ENCODE measurements around the gene CD47.

The CD47 gene

GRCh38 chr3:108090701-108091497 lies at the start of gene CD47:
TSS of gene CD47 (minus strand) at chr3:108091031. CDS start at chr3:108090908, 123 bp downstream.
- DNase-seq (ENCODE audit: low spot score): peak; percentile 89

DNA sequence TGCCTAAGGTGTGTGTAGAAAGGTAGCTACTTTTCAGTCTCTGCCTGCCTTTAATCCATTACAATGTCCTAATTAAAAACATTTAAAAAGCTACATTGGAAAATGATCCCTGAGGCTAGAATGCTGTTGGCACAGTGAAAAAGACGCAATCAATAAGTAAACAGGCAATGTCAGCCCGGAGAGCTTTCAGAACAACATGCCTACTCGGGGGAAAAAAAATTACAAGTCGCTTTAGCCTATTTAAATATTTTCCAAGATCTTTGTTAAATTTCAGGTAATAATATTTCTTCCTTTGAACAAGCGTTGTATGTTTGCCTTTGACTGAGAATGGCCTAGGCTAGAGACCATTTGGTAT lies 46.6 kb upstream of the CD47 start:
- DNase-seq (ENCODE audit: low spot score): no peak

DNA sequence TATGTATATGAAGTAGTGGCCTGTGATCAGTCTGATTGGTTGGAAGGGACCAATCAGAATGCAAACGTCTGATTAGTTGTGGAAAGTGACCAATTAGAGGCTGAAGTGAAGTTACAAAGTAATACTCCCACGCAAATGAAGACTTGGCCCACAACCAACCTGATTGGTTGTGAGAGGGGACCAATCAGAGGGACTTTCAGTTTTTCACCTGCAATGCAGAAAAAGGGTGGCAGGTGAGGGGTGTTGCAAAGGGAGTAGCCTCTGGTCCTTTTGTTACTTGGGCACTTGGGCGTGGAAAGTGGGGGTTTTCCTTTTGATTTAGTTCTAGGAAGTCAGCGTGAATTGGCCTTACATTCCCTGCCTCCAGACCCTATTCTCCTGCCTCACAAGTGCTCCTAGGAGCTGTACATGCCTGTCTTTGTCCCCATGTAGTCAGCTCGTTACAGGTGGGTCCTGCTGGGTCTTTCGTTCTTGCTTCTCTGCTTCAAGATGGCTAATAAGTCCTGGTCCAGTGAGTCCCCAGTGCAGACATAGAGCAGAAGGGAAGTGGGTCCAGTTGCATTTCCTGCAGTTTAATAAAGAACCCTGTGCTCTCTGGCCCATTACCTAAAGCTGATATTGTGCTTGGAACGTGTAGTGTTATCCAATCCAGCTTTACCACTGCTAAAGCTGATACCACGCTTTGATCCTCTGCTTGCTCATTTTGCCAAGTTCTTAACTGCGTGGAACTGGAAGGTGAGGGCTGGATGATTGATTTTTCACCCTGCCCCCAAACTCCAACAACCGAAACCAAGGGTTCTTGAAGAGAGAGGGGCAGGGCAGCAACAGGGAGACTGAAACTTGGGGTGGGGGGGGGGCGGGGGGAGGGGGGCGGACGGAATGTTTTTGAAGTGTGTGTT lies 46.0 kb upstream of the CD47 start:
- no peak for DNase-seq (ENCODE audit: low spot score)

DNA sequence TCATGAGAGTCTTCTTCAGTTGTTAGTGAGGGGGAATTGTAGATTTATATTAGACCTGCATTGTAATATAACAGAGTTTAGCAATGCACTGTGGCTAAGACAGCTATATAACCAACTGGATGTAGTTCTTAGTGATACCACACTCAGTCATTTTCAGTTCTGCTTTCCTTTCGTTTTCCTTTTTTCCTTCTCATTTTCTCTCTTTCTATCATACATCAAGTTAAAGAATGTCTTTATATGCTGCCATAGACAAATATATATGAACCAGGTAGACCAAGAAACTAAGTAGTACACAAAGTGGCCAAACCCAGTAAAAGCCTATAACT lies 43.7 kb upstream of the CD47 start:
- no peak for DNase-seq (ENCODE audit: low spot score)

- no peak for DNase-seq (ENCODE audit: low spot score)
These were observed 43.2 kb upstream of the CD47 start for GRCh38 chr3:108133858-108134554.

DNA sequence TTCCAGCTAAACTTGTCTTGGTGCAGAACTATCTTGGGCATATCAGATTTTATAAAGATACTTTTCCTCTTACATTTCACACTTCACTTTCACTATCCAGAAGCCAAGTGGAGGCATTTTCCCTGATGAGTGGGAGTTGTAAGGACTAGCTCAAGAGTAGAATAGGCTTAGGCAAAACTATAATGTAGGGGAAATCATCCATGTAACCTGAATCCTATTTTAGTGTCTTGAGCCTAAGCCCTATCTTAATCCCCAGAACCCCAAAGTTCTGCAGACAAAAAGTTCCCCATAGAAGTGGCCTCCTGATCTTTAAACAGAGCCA lies 42.2 kb upstream of the CD47 start:
- no peak for DNase-seq (ENCODE audit: low spot score)

GRCh38 chr3:108131475-108132134 lies 40.8 kb upstream of the CD47 start:
- no peak for DNase-seq (ENCODE audit: low spot score)

DNA sequence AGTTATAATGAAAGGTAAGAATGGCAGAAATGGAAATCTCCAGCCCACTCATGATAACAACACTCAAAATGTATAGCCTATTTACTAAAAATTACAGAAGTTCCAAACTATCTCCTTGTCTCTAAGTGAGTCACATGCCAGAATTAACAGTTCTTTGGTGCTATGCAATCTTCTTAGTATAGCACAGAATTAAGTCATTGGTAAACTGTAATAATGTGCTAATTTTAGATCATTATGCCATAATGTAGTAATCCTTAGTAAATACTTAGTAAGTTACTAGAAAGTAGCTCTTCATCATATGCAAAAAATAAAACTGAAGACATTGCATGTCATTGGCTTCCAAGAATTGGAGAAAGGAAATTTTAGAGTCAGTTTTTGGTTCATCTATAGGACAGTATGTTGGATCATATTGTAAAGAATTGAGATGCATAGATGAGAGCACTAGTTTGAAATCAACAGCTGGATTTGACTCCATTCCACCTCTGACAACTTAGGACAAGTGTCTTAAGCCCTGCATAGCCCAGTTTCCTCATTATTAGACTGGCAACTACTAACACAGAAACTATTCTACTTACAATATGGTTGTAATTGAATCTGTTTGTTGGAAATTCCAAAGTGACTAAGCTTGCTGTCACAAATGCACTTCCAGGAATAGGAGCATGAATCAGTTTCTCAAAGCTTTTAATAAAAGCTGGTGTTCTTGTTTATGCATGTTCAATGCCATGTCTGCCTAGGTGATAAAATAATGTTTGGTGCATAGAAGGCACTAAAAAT lies 40.1 kb upstream of the CD47 start:
- peak; percentile 88 for DNase-seq (ENCODE audit: low spot score)

GRCh38 chr3:108130236-108130635 lies 39.4 kb upstream of the CD47 start:
- no peak for DNase-seq (ENCODE audit: low spot score)

- DNase-seq (ENCODE audit: low spot score): no peak
These were observed 36.6 kb upstream of the CD47 start for GRCh38 chr3:108127301-108127988.

- DNase-seq (ENCODE audit: low spot score): no peak
These were observed 35.5 kb upstream of the CD47 start for GRCh38 chr3:108126348-108126747.

DNA sequence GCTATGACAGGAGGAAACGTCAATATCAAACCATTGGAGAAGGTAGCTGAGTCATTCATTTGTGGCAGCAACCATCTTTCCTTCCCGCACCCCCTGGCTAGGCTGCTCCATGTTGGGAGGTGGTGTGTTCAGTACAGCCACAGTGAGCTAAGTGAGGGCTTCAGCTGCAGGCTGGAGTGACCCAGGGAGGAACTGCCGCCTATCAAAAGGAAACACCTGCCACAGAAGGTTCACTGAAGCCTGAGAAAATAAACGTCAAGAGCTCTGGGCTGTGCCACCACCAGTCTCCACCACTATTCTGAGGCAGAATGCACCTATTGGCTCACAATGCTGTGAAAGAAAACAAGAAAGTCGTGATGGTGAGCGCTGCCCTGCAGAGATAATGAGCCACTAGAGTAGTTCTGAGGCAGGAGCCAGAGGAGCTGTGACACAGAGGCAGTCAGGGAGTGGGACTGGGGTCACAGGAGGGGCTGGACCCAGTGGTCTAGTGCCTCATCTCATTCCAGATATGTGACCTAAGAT lies 34.8 kb upstream of the CD47 start:
- DNase-seq (ENCODE audit: low spot score): no peak

DNA sequence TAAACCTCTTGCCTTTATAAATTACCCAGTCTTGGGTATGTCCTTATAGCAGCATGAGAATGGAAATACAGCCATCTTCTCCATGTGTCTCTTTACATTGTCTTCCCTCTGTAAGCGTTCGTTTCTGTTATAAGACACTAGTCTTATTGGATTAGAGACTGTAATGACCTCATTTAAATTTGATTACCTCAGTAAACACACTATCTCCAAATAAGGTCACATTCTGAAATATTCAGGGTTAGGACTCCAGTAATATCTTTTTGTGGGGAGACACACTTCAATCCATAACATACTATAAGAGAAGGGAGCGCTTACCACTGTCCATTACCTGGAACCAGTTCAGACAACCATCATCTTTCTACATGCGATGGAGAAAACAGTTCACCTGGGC lies 34.3 kb upstream of the CD47 start:
- DNase-seq (ENCODE audit: low spot score): no peak

GRCh38 chr3:108124337-108125152 lies 33.7 kb upstream of the CD47 start:
- no peak for DNase-seq (ENCODE audit: low spot score)

GRCh38 chr3:108123326-108123725 lies 32.5 kb upstream of the CD47 start:
- no peak for DNase-seq (ENCODE audit: low spot score)

DNA sequence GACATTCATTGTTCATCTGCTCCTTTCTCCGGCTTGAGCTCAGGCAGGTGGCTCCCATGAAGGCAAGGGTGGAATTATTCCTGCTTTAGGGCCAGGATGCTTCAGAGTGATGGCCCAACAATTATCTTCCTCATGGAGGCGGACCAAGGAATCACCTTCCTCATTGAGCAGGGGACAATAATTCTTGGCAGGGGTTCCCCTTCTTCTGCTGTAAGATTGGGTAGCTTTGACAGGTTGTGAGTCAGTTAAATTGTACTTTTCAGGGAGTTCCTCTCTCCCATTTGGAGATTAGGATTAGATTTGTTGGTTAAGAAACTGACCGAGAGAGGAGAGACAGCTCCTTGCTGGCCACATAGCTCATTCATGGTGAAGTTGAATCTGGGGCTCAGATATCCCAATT lies 31.4 kb upstream of the CD47 start:
- DNase-seq (ENCODE audit: low spot score): no peak

GRCh38 chr3:108119398-108120104 lies 28.7 kb upstream of the CD47 start:
- no peak for DNase-seq (ENCODE audit: low spot score)

- DNase-seq (ENCODE audit: low spot score): no peak
These were observed 27.4 kb upstream of the CD47 start for GRCh38 chr3:108118038-108118768.

Measured in RKO (cell line).